ENCODE data around the gene METTL1. TPM values are rescaled to one million over a fixed set of nuclear protein-coding genes. Genes with fewer than 3 reads are reported as not detected.

The METTL1 gene
- total and polyA plus RNA-seq, 2 donors, result 4.9 to 16.1 TPM

- H3K4me1 ChIP-seq (ENCODE audit: insufficient read depth), result no peaks in the 10 kb centered on the region
- H3K4me3 ChIP-seq (ENCODE audit: low read depth, low read length), result no peak overlapping the region
- DNase-seq (ENCODE audit: extremely low spot score), result no peak
- no peaks in the 10 kb centered on the region for H3K36me3 ChIP-seq (ENCODE audit: insufficient read depth)
- no peak overlapping the region for H3K27ac ChIP-seq (ENCODE audit: low read depth)
- WGBS, result 88% methylated on average over 15 of the region's 15 CpGs
These were observed 21.1 kb downstream of the METTL1 start for GRCh38 chr12:57750561-57751431.

- WGBS, result 91% methylated on average over 5 of the region's 5 CpGs
- no peaks in the 10 kb centered on the region for H3K4me1 ChIP-seq (ENCODE audit: insufficient read depth)
- no peak for DNase-seq (ENCODE audit: extremely low spot score)
These were observed 22.8 kb downstream of the METTL1 start for GRCh38 chr12:57749061-57749460.

GRCh38 chr12:57746025-57746424 lies 25.9 kb downstream of the METTL1 start:
- H3K36me3 ChIP-seq (ENCODE audit: insufficient read depth), result no peaks in the 10 kb centered on the region
- 88% methylated on average over 3 of the region's 3 CpGs for WGBS
- no peak for DNase-seq (ENCODE audit: extremely low spot score)
- no peaks in the 10 kb centered on the region for H3K4me1 ChIP-seq (ENCODE audit: insufficient read depth)
- H3K27ac ChIP-seq (ENCODE audit: low read depth), result no peak overlapping the region
- H3K4me3 ChIP-seq (ENCODE audit: low read depth, low read length), result no peak overlapping the region

More at GRCh38 chr12:57749061-57749460, 22.8 kb downstream of the METTL1 start:
- Histone ChIP-seq H3K36me3 (ENCODE audit: insufficient read depth) (no peaks in the 10 kb centered on the region), H3K27ac (ENCODE audit: low read depth) (no peak overlapping the region), H3K4me3 (ENCODE audit: low read depth, low read length) (no peak overlapping the region)

- no peaks in the 10 kb centered on the region for H3K4me1 ChIP-seq (ENCODE audit: insufficient read depth)
- DNase-seq (ENCODE audit: extremely low spot score), result no peak
- peak overlapping the region; percentile 42 for H3K4me3 ChIP-seq (ENCODE audit: low read depth, low read length)
- no peaks in the 10 kb centered on the region for H3K36me3 ChIP-seq (ENCODE audit: insufficient read depth)
- WGBS, result 42% methylated on average over 8 of the region's 8 CpGs
- peak overlapping the region; percentile 92 for H3K27ac ChIP-seq (ENCODE audit: low read depth)
These were observed 26.4 kb downstream of the METTL1 start for GRCh38 chr12:57745485-57745881.

GRCh38 chr12:57744777-57745484 lies 27.0 kb downstream of the METTL1 start, which contains the start of gene TSPAN31:
Gene TSPAN31 (plus strand): TSS chr12:57745039. CDS start chr12:57745155, 116 bp downstream.
- Histone ChIP-seq H3K4me3 (ENCODE audit: low read depth, low read length) (peak within 1 kb of the TSS; percentile 42), H3K27ac (ENCODE audit: low read depth) (peak within 1 kb of the TSS; percentile 92), H3K4me1 (ENCODE audit: insufficient read depth) (no peaks in the 10 kb centered on the region), H3K36me3 (ENCODE audit: insufficient read depth) (no peaks in the 10 kb centered on the region)
- whole genome bisulfite sequencing, result under 1% methylated on average over 29 of the region's 29 CpGs
- peak; percentile 97 for DNase-seq (ENCODE audit: extremely low spot score)

- WGBS, result 13% methylated on average over 21 of the region's 21 CpGs
These were observed 27.6 kb downstream of the METTL1 start for GRCh38 chr12:57744194-57744776.

GRCh38 chr12:57743769-57744168 lies 28.1 kb downstream of the METTL1 start:
- Histone ChIP-seq H3K4me3 (ENCODE audit: low read depth, low read length) (no peak overlapping the region), H3K4me1 (ENCODE audit: insufficient read depth) (no peaks in the 10 kb centered on the region), H3K36me3 (ENCODE audit: insufficient read depth) (no peaks in the 10 kb centered on the region), H3K27ac (ENCODE audit: low read depth) (no peak overlapping the region)
- DNase-seq (ENCODE audit: extremely low spot score), result no peak
- WGBS, result 89% methylated on average over 2 of the region's 2 CpGs

More at GRCh38 chr12:57744194-57744776, 27.6 kb downstream of the METTL1 start:
- Histone ChIP-seq H3K4me3 (ENCODE audit: low read depth, low read length) (peak overlapping the region; percentile 42), H3K36me3 (ENCODE audit: insufficient read depth) (no peaks in the 10 kb centered on the region), H3K27ac (ENCODE audit: low read depth) (peak overlapping the region; percentile 77), H3K4me1 (ENCODE audit: insufficient read depth) (no peaks in the 10 kb centered on the region)
- DNase-seq (ENCODE audit: extremely low spot score), result no peak

GRCh38 chr12:57741844-57742738 lies 29.8 kb downstream of the METTL1 start:
- Histone ChIP-seq H3K4me1 (ENCODE audit: insufficient read depth) (no peaks in the 10 kb centered on the region), H3K4me3 (ENCODE audit: low read depth, low read length) (no peak overlapping the region), H3K36me3 (ENCODE audit: insufficient read depth) (no peaks in the 10 kb centered on the region), H3K27ac (ENCODE audit: low read depth) (no peak overlapping the region)
- DNase-seq (ENCODE audit: extremely low spot score), result no peak
- WGBS, result 47% methylated on average over 14 of the region's 14 CpGs

- DNase-seq (ENCODE audit: extremely low spot score), result no peak
- no peaks in the 10 kb centered on the region for H3K4me1 ChIP-seq (ENCODE audit: insufficient read depth)
- H3K4me3 ChIP-seq (ENCODE audit: low read depth, low read length), result no peak overlapping the region
- H3K36me3 ChIP-seq (ENCODE audit: insufficient read depth), result no peaks in the 10 kb centered on the region
- 88% methylated on average over 1 of the region's 1 CpG for WGBS
- no peak overlapping the region for H3K27ac ChIP-seq (ENCODE audit: low read depth)
These were observed 30.5 kb downstream of the METTL1 start for GRCh38 chr12:57741413-57741789.

GRCh38 chr12:57740656-57741412 lies 31.1 kb downstream of the METTL1 start:
- H3K27ac ChIP-seq (ENCODE audit: low read depth), result no peak overlapping the region
- DNase-seq (ENCODE audit: extremely low spot score), result no peak
- H3K4me1 ChIP-seq (ENCODE audit: insufficient read depth), result no peaks in the 10 kb centered on the region
- 55% methylated on average over 5 of the region's 5 CpGs for WGBS
- no peak overlapping the region for H3K4me3 ChIP-seq (ENCODE audit: low read depth, low read length)
- no peaks in the 10 kb centered on the region for H3K36me3 ChIP-seq (ENCODE audit: insufficient read depth)

GRCh38 chr12:57739914-57740538 lies 31.9 kb downstream of the METTL1 start:
- H3K36me3 ChIP-seq (ENCODE audit: insufficient read depth), result no peaks in the 10 kb centered on the region
- no peak overlapping the region for H3K4me3 ChIP-seq (ENCODE audit: low read depth, low read length)
- 30% methylated on average over 10 of the region's 10 CpGs for WGBS
- no peak overlapping the region for H3K27ac ChIP-seq (ENCODE audit: low read depth)
- no peaks in the 10 kb centered on the region for H3K4me1 ChIP-seq (ENCODE audit: insufficient read depth)
- DNase-seq (ENCODE audit: extremely low spot score), result no peak

- DNase-seq (ENCODE audit: extremely low spot score), result no peak
- Histone ChIP-seq H3K36me3 (ENCODE audit: insufficient read depth) (no peaks in the 10 kb centered on the region), H3K4me1 (ENCODE audit: insufficient read depth) (no peaks in the 10 kb centered on the region), H3K4me3 (ENCODE audit: low read depth, low read length) (no peak overlapping the region), H3K27ac (ENCODE audit: low read depth) (no peak overlapping the region)
- WGBS, result 17% methylated on average over 7 of the region's 7 CpGs
These were observed 32.5 kb downstream of the METTL1 start for GRCh38 chr12:57739387-57739786.
